KMS-11 (cell line): Measurements from ENCODE around the gene SALL1.

ENCODE experiments used
- H2AFZ ChIP-seq: fragments of 200-600 bp; sonication (generic); 2 replicates; pipeline ENCODE4 v1.6.1; 2016; ENCODE audit warnings: antibody characterized with exemption, mixed run types, low read depth
- H3K27ac ChIP-seq: fragments of 200-600 bp; sonication (generic); 2 replicates; pipeline ENCODE4 v1.6.1; 2016; ENCODE audit warnings: mild to moderate bottlenecking, mixed run types
- H3K27me3 ChIP-seq: fragments of 200-600 bp; sonication (generic); 2 replicates; pipeline ENCODE4 v1.6.1; 2017; ENCODE audit warnings: mild to moderate bottlenecking, low read depth, mixed run types, moderate library complexity; ENCODE audit not compliant: insufficient read depth
- H3K36me3 ChIP-seq: fragments of 200-600 bp; sonication (generic); 2 replicates; pipeline ENCODE4 v1.6.1; 2017; ENCODE audit warnings: mild to moderate bottlenecking, mixed run types; ENCODE audit not compliant: insufficient read depth
- H3K4me1 ChIP-seq: fragments of 200-600 bp; sonication (generic); 2 replicates; pipeline ENCODE4 v1.6.1; 2016; ENCODE audit warnings: mild to moderate bottlenecking, low read depth, mixed run types; ENCODE audit not compliant: poor library complexity, severe bottlenecking
- H3K4me2 ChIP-seq: fragments of 200-600 bp; sonication (generic); 2 replicates; pipeline ENCODE4 v1.7.0; 2016; ENCODE audit warnings: mild to moderate bottlenecking, mixed run types
- H3K4me3 ChIP-seq: fragments of 200-600 bp; sonication (generic); IDR thresholded peaks from 2 replicates; pipeline ENCODE4 v1.6.1; 2017; ENCODE audit warnings: low read depth, low read length, mixed read lengths; ENCODE audit not compliant: insufficient read depth
- H3K79me2 ChIP-seq: fragments of 200-600 bp; sonication (generic); 2 replicates; pipeline ENCODE4 v1.6.1; 2016; ENCODE audit warnings: low read depth, mixed run types; ENCODE audit not compliant: insufficient read depth
- H3K9ac ChIP-seq: fragments of 200-600 bp; sonication (generic); 2 replicates; pipeline ENCODE4 v1.6.1; 2016; ENCODE audit warnings: mild to moderate bottlenecking, mixed run types
- H4K20me1 ChIP-seq: fragments of 200-600 bp; sonication (generic); 2 replicates; pipeline ENCODE4 v1.6.1; 2016; ENCODE audit warnings: mild to moderate bottlenecking, mixed run types; ENCODE audit not compliant: insufficient read depth
- TF ChIP-seq, protein P1 (sequence below): fragments of 200-600 bp; sonication (generic); conservative IDR thresholded peaks from 2 replicates; pipeline ENCODE4 v1.6.1; 2017; ENCODE audit warnings: low read depth, mild to moderate bottlenecking, antibody characterized with exemption, low read length, moderate library complexity, mixed read lengths

SALL1 gene

DNA sequence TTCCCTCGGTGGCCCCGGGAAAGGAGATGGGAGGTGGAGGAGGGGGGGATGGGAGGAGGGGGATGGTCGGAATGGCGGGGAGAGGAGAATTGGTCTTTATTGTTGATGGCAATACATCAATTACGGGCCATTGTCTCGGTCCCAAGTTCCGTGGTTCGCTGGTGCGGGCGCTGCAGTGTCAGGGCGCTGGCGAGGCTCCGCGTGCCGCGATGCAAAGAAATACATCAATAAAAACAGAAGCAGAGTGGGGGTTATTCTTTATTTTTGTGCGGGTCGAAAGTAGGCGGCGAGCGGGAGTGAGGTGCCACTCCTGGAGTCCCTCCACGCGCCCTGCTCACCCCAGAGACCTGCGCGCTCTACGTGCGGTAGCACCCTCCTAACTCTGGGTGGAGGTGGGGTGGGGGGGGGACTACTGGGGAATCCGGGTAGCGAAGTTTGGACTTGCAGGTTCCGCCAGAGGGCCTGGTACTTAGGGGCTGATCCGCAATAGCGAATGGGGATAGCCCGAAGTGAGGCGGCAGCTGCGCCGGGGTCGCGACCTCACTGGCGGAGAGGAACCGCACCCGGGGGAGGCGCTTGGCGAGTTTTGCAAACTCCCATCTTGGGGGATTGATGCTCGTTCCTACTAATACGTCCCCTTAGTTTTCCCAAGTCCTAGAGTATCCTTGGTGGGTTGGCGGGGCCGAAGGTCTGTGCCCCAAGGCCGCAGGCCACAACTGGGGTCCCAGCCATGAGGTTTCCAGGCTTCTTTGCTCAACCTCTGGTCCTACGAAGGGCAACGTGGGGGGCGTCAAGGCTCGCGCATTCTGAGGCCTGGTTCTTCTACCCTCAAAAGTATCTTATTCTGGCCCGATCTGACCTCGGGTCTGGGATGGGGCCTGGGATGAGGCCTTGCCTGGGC is 3.5 kb upstream of the SALL1 start:
- Histone ChIP-seq H3K4me2 (no peak overlapping the region), H3K27me3 (no peaks in the 10 kb centered on the region), H3K4me1 (no peaks in the 10 kb centered on the region), H3K4me3 (no peak overlapping the region), H3K27ac (no peak overlapping the region), H3K36me3 (no peaks in the 10 kb centered on the region), H4K20me1 (no peaks in the 10 kb centered on the region), H3K9ac (no peak overlapping the region), H2AFZ (no peak overlapping the region), H3K79me2 (no peaks in the 10 kb centered on the region)
- TF ChIP-seq, protein P1, sequence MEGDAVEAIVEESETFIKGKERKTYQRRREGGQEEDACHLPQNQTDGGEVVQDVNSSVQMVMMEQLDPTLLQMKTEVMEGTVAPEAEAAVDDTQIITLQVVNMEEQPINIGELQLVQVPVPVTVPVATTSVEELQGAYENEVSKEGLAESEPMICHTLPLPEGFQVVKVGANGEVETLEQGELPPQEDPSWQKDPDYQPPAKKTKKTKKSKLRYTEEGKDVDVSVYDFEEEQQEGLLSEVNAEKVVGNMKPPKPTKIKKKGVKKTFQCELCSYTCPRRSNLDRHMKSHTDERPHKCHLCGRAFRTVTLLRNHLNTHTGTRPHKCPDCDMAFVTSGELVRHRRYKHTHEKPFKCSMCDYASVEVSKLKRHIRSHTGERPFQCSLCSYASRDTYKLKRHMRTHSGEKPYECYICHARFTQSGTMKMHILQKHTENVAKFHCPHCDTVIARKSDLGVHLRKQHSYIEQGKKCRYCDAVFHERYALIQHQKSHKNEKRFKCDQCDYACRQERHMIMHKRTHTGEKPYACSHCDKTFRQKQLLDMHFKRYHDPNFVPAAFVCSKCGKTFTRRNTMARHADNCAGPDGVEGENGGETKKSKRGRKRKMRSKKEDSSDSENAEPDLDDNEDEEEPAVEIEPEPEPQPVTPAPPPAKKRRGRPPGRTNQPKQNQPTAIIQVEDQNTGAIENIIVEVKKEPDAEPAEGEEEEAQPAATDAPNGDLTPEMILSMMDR, result no peak

DNA sequence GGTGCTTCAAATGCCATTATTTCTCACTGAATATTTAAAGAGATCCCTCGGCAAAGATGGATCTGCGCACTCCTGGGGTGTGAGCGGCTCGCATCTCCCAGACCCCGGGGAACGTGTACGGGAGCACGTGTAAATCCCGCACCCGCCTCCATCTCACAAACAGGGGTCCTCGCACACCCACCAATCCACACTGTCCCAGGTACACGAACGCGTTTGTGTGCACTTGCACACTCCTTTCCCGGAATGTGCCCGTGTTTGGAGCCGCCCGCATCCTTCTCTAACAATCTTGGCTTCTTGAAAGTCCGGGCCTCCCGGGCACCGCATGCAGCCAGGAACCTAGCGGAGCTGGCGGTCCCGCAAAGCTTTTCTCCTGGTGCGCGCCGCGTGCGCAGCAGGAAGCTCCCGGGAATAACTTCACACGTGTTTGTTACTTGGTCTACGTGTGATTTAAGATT is 2.5 kb upstream of the SALL1 start:
- Histone ChIP-seq H2AFZ (no peak overlapping the region), H3K36me3 (no peaks in the 10 kb centered on the region), H3K27me3 (no peaks in the 10 kb centered on the region), H3K79me2 (no peaks in the 10 kb centered on the region), H3K9ac (no peak overlapping the region), H3K4me2 (no peak overlapping the region), H4K20me1 (no peaks in the 10 kb centered on the region), H3K4me3 (no peak overlapping the region), H3K4me1 (no peaks in the 10 kb centered on the region), H3K27ac (no peak overlapping the region)
- TF ChIP-seq, protein P1, result no peak

DNA sequence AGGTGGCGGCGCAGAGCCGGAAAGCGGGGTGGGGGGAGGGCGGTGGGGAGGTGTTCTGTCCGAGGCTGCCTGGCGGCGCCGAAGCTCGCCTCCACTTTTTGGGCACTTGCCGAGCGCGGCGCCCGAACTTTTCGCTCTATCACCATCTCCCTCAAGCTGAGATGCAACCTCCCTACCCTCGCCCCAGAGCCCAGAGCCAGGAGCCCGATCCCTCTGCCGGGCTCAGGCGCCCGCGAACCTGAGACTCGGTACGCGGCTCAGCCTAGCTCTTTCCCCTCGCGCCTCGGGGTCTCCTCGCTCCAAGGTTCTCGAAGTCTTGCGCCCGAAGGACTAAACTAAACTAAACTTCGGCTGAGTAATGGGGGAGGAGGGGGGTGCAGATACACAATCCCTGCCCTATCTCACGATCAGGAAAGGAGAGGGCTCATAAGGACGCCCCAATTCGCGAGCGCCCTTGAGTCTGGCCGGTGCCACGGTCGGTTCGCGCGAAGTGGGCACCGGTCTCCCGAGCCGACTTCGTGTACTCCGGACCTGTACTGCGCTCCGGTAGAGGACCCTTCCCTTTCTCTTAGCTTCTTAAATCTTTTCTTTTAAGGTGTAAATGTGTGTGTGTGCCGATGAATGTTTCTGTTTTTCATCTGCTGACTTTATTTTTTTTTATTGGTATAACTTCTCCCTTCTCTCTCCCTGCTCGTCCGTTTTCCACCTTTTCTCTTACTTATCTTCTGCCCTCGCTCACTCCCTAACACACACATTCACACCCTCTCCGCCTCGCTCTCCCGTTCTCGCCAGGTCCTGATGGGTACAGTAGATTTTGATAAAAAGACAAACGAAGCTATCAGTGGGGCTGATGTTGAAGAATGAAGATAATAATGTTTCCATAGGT is 1.9 kb upstream of the SALL1 start:
- no peak overlapping the region for H3K9ac ChIP-seq
- H3K4me3 ChIP-seq, result no peak overlapping the region

DNA sequence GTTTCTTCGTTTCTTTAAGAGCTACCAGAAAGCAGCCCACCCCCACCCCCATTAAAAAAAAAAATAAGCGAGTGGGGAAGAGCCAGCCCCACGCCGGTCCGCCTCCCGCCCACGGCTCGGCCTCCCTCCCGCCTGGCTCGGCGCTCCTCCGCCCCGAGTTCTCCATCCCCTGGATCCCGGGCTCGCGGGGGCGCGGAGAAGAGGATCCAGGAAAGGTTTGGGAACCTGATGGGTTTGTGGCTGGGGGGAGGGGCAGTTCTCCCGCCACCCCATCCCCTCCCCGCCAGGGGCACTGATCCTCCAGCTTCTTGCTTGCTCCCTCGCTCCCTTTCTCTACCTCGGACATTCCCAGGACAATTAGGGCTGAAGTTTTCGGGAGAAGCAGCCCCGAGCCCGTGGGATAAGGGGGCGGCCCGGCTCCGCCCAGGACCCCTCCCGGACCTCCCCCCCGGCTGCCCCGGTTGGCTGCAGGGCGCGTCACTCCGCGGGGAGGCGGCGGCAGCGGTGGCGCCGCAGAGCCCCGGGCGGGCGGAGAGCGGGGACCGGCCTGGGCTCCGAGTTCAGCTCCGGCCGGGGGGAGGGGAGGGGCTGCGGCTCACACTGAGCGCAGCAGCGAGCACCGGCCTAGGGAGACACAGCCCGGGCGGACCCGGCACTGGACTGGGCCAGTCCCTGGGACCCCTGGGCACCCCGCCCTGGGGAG is 1.0 kb upstream of the SALL1 start:
- Histone ChIP-seq H3K27ac (no peak overlapping the region), H3K36me3 (no peaks in the 10 kb centered on the region), H4K20me1 (no peaks in the 10 kb centered on the region), H3K4me1 (no peaks in the 10 kb centered on the region), H3K4me2 (no peak overlapping the region), H2AFZ (no peak overlapping the region), H3K4me3 (no peak overlapping the region), H3K79me2 (no peaks in the 10 kb centered on the region), H3K9ac (no peak overlapping the region), H3K27me3 (no peaks in the 10 kb centered on the region)
- TF ChIP-seq, protein P1, result no peak

More for the DNA sequence above, 1.9 kb upstream of the SALL1 start:
- H3K79me2 ChIP-seq, result no peaks in the 10 kb centered on the region
- no peaks in the 10 kb centered on the region for H4K20me1 ChIP-seq
- TF ChIP-seq, protein P1, result no peak
- no peak overlapping the region for H2AFZ ChIP-seq
- H3K27ac ChIP-seq, result no peak overlapping the region
- no peaks in the 10 kb centered on the region for H3K36me3 ChIP-seq
- H3K4me2 ChIP-seq, result no peak overlapping the region
- no peaks in the 10 kb centered on the region for H3K27me3 ChIP-seq
- no peaks in the 10 kb centered on the region for H3K4me1 ChIP-seq
